A673 (cell line): Measurements from ENCODE around the gene TUBA1C. TPM values are rescaled to one million over a fixed set of nuclear protein-coding genes. Genes with fewer than 3 reads are reported as not detected.

Experiments used
- BruUV-seq: library from RNA; stranded (reverse); fragments of 400-500 nt; replicated peaks from 2 replicates; lab custom pipeline; 2021; lab: Mats Ljungman, UMichigan
- CTCF ChIA-PET: fragments of 300-600 bp; sonication (Branson Sonifier 250); formaldehyde crosslinking; loops from one replicate; lab custom pipeline; 2022; ENCODE audit warnings: antibody characterized with exemption; lab: Charles Lee
- POLR2A ChIA-PET: fragments of 300-600 bp; sonication (Branson Sonifier 250); formaldehyde crosslinking; loops from one replicate; lab custom pipeline; 2022; ENCODE audit warnings: antibody characterized with exemption; ENCODE audit not compliant: low non-redundant PET; lab: Charles Lee
- DNase-seq: peaks from one replicate; pipeline ENCODE4 v3.0.0-alpha.2; 2015; ENCODE audit warnings: low spot score
- H3K27ac ChIP-seq: fragments of 200-600 bp; sonication (generic); 2 replicates; pipeline ENCODE4 v1.5.1; 2016; ENCODE audit warnings: mixed run types, low read depth, mild to moderate bottlenecking, mixed read lengths, antibody characterized with exemption, low read length; ENCODE audit not compliant: poor library complexity, severe bottlenecking
- H3K27me3 ChIP-seq: fragments of 200-600 bp; sonication (generic); replicated peaks from 2 replicates; pipeline ENCODE4 v1.6.1; 2017; ENCODE audit warnings: mixed run types, low read depth, mild to moderate bottlenecking, mixed read lengths, antibody characterized with exemption, low read length; ENCODE audit not compliant: insufficient read depth, poor library complexity
- H3K36me3 ChIP-seq: fragments of 200-600 bp; sonication (generic); 2 replicates; pipeline ENCODE4 v1.6.1; 2016; ENCODE audit warnings: mixed run types, mild to moderate bottlenecking, mixed read lengths, antibody characterized with exemption, low read length; ENCODE audit not compliant: insufficient read depth, poor library complexity, severe bottlenecking
- H3K4me1 ChIP-seq: fragments of 200-600 bp; sonication (generic); 2 replicates; pipeline ENCODE4 v1.6.1; 2017; ENCODE audit warnings: mixed run types, mild to moderate bottlenecking, mixed read lengths, antibody characterized with exemption, low read length; ENCODE audit not compliant: insufficient read depth, poor library complexity, severe bottlenecking
- H3K4me3 ChIP-seq: fragments of 200-600 bp; sonication (generic); 2 replicates; pipeline ENCODE4 v1.5.1; 2016; ENCODE audit warnings: low read depth, mixed run types, mild to moderate bottlenecking, mixed read lengths, low read length; ENCODE audit not compliant: poor library complexity, severe bottlenecking
- H3K9me3 ChIP-seq: fragments of 200-600 bp; sonication (generic); 2 replicates; pipeline ENCODE4 v1.6.1; 2016; ENCODE audit warnings: mixed run types, low read depth, mild to moderate bottlenecking, mixed read lengths, antibody characterized with exemption, low read length; ENCODE audit not compliant: poor library complexity, severe bottlenecking
- CTCF ChIP-seq: fragments of 300-800, 200-600 bp; sonication (generic); conservative IDR thresholded peaks from 2 replicates; pipeline ENCODE4 v1.5.1; 2017; ENCODE audit warnings: low read depth, mild to moderate bottlenecking, antibody characterized with exemption, low read length, moderate library complexity, mixed read lengths
- EZH2 ChIP-seq: fragments of 200-600 bp; sonication (generic); IDR thresholded peaks from 2 replicates; pipeline ENCODE4 v1.6.1; 2017; ENCODE audit warnings: borderline replicate concordance, low read depth, mild to moderate bottlenecking, mixed read lengths, antibody characterized with exemption, low read length; ENCODE audit not compliant: poor library complexity, severe bottlenecking
- intact Hi-C: fragments of 100-400 bp; cut with micrococcal nuclease; formaldehyde crosslinking; loops from one replicate; pipeline ENCODE4 v1.10.0; 2022; ENCODE audit not compliant: unreplicated experiment
- total RNA-seq: library from RNA; stranded (reverse); gene quantifications from 2 replicates; pipeline ENCODE4 v1.2.3, GENCODE V29; 2021

Gene TUBA1C
- total RNA-seq, 1 experiment from 2014 or later, result 622 TPM

- Histone ChIP-seq H3K27me3 (no peaks in the 10 kb centered on the region), H3K27ac (peak overlapping the region; percentile 78), H3K36me3 (no peaks in the 10 kb centered on the region), H3K9me3 (no peaks in the 10 kb centered on the region), H3K4me1 (peaks cover 21% of the 10 kb centered on the region), H3K4me3 (peak overlapping the region; percentile 51)
- ChIA-PET POLR2A (no interaction called here), CTCF (interaction anchor here (0.7 to 2.7 kb wide), 4 partner anchors 10 to 146 kb away, joined by 3 to 25 read pairs (median 6); partner anchors contain the start of gene TUBA1A)
- intact Hi-C loops, result loop anchor here (1.0 to 2.0 kb wide), 2 partner anchors 45 to 103 kb away; partner anchors contain the start of genes TUBA1A and TUBA1B
- BruUV-seq, result TSS peak; percentile 83
- no peak for TF ChIP-seq CTCF
- no peak for TF ChIP-seq EZH2
- DNase-seq, result no peak
Measured at GRCh38 chr12:49233842-49234526, 30.9 kb upstream of the TUBA1C start.

DNA sequence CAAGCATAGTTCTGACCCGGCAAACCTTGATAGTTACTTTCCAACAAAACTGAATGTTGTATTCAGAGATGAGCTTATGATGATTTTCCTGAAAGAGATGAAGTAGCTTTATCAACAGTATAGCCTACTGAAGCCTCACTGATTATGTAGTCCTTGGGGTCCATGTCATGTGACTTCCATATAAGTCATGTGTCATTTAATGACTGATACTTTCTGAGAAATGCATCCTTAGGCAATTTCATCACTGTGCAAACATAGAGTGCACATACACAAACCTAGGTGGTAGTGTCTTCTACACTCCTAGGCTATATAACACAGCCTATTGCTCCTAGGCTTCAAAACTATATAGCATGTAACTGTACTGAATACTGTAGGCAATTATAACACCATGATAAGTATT lies 28.5 kb upstream of the TUBA1C start:
- Histone ChIP-seq H3K27ac (no peak overlapping the region), H3K36me3 (no peaks in the 10 kb centered on the region), H3K4me1 (peaks cover 21% of the 10 kb centered on the region), H3K4me3 (no peak overlapping the region), H3K9me3 (no peaks in the 10 kb centered on the region), H3K27me3 (no peaks in the 10 kb centered on the region)
- intact Hi-C loops, result loop anchor here (5.0 kb wide), 1 partner anchor 174 kb away; the partner anchor contains the start of gene KMT2D
- CTCF ChIA-PET, result interaction anchor here (2.7 kb wide), 1 partner anchor 148 kb away, joined by 25 read pairs; no protein-coding TSS in a partner anchor
- TF ChIP-seq EZH2 (no peak), CTCF (no peak)
- no peak for DNase-seq
- POLR2A ChIA-PET, result interaction anchor here (0.7 kb wide), 1 partner anchor 106 kb away, joined by 3 read pairs; no protein-coding TSS in a partner anchor
- no TSS peak for BruUV-seq

GRCh38 chr12:49243631-49244030 lies 21.3 kb upstream of the TUBA1C start:
- H3K27ac ChIP-seq, result no peak overlapping the region
- no peak for TF ChIP-seq EZH2
- TF ChIP-seq CTCF, result no peak
- no peaks in the 10 kb centered on the region for H3K4me1 ChIP-seq
- H3K27me3 ChIP-seq, result no peaks in the 10 kb centered on the region
- no TSS peak for BruUV-seq
- no peaks in the 10 kb centered on the region for H3K36me3 ChIP-seq
- ChIA-PET CTCF (no interaction called here), POLR2A (no interaction called here)
- intact Hi-C loops, result no loop called here
- H3K9me3 ChIP-seq, result no peaks in the 10 kb centered on the region
- DNase-seq, result no peak
- no peak overlapping the region for H3K4me3 ChIP-seq
